ENCODE data around the gene CFDP1.

Gene CFDP1

DNA sequence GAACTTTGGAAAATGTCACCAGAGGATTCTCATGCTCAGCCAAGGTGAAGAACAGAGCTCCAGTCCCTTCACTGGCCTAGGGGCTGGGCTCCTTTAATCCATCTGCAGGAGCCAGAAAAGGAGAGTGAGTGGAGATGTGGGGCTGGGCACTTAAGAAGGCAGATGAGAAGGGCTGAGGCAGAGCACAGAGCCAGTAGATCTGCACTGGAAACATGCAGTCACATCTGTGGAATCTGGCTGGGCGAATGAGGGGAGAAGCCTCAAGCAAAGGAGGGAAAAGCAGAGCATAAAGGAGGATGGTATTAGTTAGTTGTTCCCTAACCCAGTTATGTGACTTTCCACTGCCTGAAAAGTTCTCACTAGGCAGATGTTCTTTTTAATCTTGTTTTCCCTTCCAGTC is 131.5 kb downstream of the CFDP1 start:
- no peak overlapping the region for H3K4me3 ChIP-seq (ENCODE audit: low read length)
- no peaks in the 10 kb centered on the region for H3K79me2 ChIP-seq (ENCODE audit: low read length)
- H3F3A ChIP-seq (ENCODE audit: insufficient read depth, low read length), result no peaks in the 10 kb centered on the region
- H3K9ac ChIP-seq (ENCODE audit: low read length), result no peak overlapping the region
- no peaks in the 10 kb centered on the region for H3K9me3 ChIP-seq (replicated peaks; ENCODE audit: insufficient read depth, low read length)
- H3K9me2 ChIP-seq (replicated peaks; ENCODE audit: insufficient read depth, low read length), result no peaks in the 10 kb centered on the region
- H3K27ac ChIP-seq (ENCODE audit: low read length), result no peak overlapping the region
- no peaks in the 10 kb centered on the region for H3K27me3 ChIP-seq (replicated peaks; ENCODE audit: insufficient read depth, low read length)
- no peaks in the 10 kb centered on the region for H4K20me1 ChIP-seq (ENCODE audit: insufficient read depth, low read length)
- no peak overlapping the region for H3K4me2 ChIP-seq (ENCODE audit: low read depth, low read length)
- no peak overlapping the region for H2AFZ ChIP-seq (ENCODE audit: low read length)
- no peaks in the 10 kb centered on the region for H3K4me1 ChIP-seq (ENCODE audit: low read length)
- no peak for DNase-seq
- TF ChIP-seq EZH2phosphoT487 (IDR thresholded peaks at IDR 0.05; ENCODE audit: low read length), result no peak
- TF ChIP-seq, protein P1, sequence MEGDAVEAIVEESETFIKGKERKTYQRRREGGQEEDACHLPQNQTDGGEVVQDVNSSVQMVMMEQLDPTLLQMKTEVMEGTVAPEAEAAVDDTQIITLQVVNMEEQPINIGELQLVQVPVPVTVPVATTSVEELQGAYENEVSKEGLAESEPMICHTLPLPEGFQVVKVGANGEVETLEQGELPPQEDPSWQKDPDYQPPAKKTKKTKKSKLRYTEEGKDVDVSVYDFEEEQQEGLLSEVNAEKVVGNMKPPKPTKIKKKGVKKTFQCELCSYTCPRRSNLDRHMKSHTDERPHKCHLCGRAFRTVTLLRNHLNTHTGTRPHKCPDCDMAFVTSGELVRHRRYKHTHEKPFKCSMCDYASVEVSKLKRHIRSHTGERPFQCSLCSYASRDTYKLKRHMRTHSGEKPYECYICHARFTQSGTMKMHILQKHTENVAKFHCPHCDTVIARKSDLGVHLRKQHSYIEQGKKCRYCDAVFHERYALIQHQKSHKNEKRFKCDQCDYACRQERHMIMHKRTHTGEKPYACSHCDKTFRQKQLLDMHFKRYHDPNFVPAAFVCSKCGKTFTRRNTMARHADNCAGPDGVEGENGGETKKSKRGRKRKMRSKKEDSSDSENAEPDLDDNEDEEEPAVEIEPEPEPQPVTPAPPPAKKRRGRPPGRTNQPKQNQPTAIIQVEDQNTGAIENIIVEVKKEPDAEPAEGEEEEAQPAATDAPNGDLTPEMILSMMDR (IDR thresholded peaks at IDR 0.05; ENCODE audit: low read length), result no peak
- TF ChIP-seq EZH2 (optimal IDR thresholded peaks at IDR 0.05; ENCODE audit: low read depth, low read length), result no peak
- no peaks in the 10 kb centered on the region for H3K36me3 ChIP-seq (replicated peaks; ENCODE audit: insufficient read depth, low read length)

DNA sequence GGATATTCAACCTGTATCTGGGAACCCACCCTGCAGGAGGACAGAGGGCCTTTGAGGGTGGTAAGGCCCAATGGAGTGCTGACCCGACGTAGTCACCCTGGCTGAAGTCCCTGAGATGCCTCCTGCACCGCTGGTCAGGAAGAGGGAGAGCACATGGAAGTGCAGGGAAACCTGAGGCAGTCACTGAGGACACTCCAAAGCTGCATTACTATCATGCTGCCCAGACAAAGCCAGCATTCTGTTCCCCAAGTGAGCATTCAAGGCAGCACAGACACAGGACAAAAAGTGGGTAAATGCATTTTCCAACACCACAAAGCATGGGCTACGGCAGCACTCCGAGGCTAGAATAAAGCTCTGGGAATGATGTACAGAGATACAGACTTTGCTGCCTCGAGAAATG is 135.0 kb downstream of the CFDP1 start:
- H3K36me3 ChIP-seq (replicated peaks; ENCODE audit: insufficient read depth, low read length), result no peaks in the 10 kb centered on the region
- H3K27me3 ChIP-seq (replicated peaks; ENCODE audit: insufficient read depth, low read length), result no peaks in the 10 kb centered on the region
- no peak overlapping the region for H2AFZ ChIP-seq (ENCODE audit: low read length)
- H3K27ac ChIP-seq (ENCODE audit: low read length), result no peak overlapping the region
- no peak overlapping the region for H3K4me2 ChIP-seq (ENCODE audit: low read depth, low read length)
- no peak for DNase-seq
- H3K9ac ChIP-seq (ENCODE audit: low read length), result no peak overlapping the region
- H4K20me1 ChIP-seq (ENCODE audit: insufficient read depth, low read length), result no peaks in the 10 kb centered on the region
- TF ChIP-seq EZH2 (optimal IDR thresholded peaks at IDR 0.05; ENCODE audit: low read depth, low read length), result no peak
- TF ChIP-seq, protein P1 (IDR thresholded peaks at IDR 0.05; ENCODE audit: low read length), result no peak
- no peak for TF ChIP-seq EZH2phosphoT487 (IDR thresholded peaks at IDR 0.05; ENCODE audit: low read length)
- H3K4me3 ChIP-seq (ENCODE audit: low read length), result no peak overlapping the region
- H3K9me2 ChIP-seq (replicated peaks; ENCODE audit: insufficient read depth, low read length), result no peaks in the 10 kb centered on the region
- H3F3A ChIP-seq (ENCODE audit: insufficient read depth, low read length), result no peaks in the 10 kb centered on the region
- no peaks in the 10 kb centered on the region for H3K9me3 ChIP-seq (replicated peaks; ENCODE audit: insufficient read depth, low read length)
- H3K79me2 ChIP-seq (ENCODE audit: low read length), result no peaks in the 10 kb centered on the region
- H3K4me1 ChIP-seq (ENCODE audit: low read length), result no peaks in the 10 kb centered on the region

DNA sequence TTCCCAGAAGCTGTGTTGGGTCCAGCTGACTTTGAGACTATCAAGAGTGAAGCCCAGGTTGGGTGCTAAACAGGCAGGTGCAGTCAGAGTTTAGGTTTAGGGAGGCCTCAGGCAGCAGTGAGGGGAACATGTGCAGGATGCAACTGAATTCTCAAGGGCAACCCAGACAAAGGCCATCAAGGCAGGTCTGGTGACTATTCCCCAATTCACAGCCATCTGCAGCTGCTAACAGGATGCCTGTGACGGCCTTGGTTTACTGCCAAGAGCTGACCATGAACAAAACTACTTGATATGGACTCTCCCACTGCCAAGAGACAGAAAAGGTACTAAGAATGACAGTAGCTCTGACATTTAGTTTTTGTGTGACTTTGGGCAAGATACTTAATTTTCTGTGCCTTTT is 136.7 kb downstream of the CFDP1 start:
- H3K27me3 ChIP-seq (replicated peaks; ENCODE audit: insufficient read depth, low read length), result no peaks in the 10 kb centered on the region
- no peak overlapping the region for H3K4me2 ChIP-seq (ENCODE audit: low read depth, low read length)
- no peak overlapping the region for H3K9ac ChIP-seq (ENCODE audit: low read length)
- H3K79me2 ChIP-seq (ENCODE audit: low read length), result no peaks in the 10 kb centered on the region
- no peak overlapping the region for H3K4me3 ChIP-seq (ENCODE audit: low read length)
- H3F3A ChIP-seq (ENCODE audit: insufficient read depth, low read length), result no peaks in the 10 kb centered on the region
- H3K36me3 ChIP-seq (replicated peaks; ENCODE audit: insufficient read depth, low read length), result no peaks in the 10 kb centered on the region
- no peaks in the 10 kb centered on the region for H3K4me1 ChIP-seq (ENCODE audit: low read length)
- no peak overlapping the region for H3K27ac ChIP-seq (ENCODE audit: low read length)
- TF ChIP-seq, protein P1 (IDR thresholded peaks at IDR 0.05; ENCODE audit: low read length), result no peak
- TF ChIP-seq EZH2phosphoT487 (IDR thresholded peaks at IDR 0.05; ENCODE audit: low read length) (no peak), EZH2 (optimal IDR thresholded peaks at IDR 0.05; ENCODE audit: low read depth, low read length) (no peak)
- H2AFZ ChIP-seq (ENCODE audit: low read length), result no peak overlapping the region
- DNase-seq, result no peak
- no peaks in the 10 kb centered on the region for H4K20me1 ChIP-seq (ENCODE audit: insufficient read depth, low read length)
- no peaks in the 10 kb centered on the region for H3K9me2 ChIP-seq (replicated peaks; ENCODE audit: insufficient read depth, low read length)
- H3K9me3 ChIP-seq (replicated peaks; ENCODE audit: insufficient read depth, low read length), result no peaks in the 10 kb centered on the region

All from MM.1S (cell line).